SKM-1 treated with dmso at 0.1 percent for 144 hours (cell line): Measurements from ENCODE around the gene STAB1.

ENCODE experiments used
- DNase-seq: peaks from one replicate; lab custom pipeline; 2025; ENCODE audit not compliant: unreplicated experiment; lab: John Stamatoyannopoulos, UW

STAB1 gene

DNA sequence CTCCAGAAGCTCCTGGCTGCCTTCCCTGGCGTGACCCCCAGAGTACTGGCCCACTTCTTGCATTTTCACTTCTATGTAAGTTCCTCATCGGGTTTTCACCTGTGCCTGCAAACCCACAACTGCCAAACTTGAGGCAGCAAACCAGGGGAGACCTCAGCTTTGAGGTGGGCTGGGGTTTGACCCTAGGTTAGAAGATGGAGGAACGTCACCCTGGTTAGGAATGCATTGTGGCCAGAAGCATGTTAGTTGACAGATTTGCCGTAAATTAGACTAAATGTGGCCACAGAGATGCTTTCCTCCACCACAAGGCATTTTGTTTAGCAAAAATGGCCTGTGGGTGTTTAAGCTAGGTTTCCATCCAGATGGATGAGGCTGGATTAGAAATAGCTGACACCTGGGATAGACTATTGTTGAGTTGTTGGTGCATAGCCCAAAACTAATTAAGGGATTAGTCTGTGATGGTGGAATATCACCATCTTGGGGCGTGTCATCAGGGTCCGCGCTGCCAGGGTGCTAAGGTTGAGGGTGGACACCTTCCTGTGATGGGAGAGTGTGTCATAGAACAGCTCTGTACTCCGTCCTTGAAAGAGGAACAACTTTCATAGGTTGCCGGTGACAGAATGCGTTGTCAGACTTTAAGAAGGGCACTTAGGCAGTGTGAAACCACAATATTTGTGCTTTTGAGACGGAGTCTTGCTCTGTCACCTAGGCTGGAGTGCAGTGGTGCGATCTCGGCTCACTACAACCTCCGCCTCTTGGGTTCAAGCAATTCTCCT lies 36.2 kb upstream of the STAB1 start:
- no peak for DNase-seq

DNA sequence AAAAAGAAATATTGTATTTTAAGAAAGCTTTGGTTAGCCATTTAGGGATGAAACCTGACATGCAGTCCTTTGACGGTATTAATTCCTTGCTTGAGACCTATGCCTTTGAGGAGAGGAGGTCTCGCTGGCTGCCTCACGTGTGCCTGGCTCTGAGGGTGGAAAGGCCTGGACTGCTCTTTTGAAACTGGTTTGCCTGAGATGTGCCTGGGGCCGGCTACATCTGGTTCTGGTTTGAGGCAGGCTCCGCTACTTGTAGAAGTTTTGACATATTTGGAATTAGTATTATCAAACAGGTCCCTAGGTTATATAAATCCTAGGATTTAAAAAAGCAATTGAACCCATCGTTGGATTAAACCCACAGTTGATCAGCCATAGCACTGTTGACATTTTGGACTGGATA lies 33.3 kb upstream of the STAB1 start:
- no peak for DNase-seq

DNA sequence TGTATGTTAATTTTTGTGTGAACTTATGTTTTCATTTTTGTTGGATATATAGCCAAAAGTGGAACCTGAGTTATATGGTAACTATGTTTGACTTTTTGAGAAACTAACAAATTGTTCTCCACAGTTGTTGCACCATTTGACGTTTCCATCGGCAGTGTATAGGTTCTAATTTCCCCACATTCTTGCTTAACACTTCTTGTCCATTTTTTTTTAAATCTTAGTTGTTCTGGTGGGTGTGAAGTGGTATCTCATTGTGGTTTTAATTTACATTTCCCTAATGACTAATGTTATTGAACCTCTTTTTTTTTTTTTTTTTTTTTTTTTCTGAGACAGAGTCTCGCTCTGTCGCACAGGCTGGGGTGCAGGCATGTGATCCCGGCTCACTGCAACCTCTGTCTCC lies 31.7 kb upstream of the STAB1 start:
- no peak for DNase-seq

DNA sequence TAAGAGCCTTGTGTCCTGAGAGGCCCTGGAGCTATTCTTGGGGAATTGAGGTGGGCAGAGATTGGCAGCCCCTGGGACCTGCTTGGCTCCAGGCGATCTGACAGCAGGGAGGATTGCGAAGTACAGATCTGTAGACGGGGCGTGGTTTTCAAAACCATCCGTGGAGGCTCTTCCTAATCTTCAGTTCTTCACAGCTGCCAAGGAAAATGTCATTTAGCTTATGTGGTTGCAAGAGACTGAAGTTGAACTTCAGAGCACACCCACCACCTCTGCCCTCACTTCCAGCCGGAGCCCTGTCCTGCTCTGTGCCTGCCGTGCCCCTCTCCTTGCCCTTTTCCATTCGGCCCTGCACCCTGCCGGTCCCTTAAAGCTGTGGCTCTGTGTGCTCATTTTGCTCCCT lies 26.8 kb upstream of the STAB1 start:
- DNase-seq, result no peak

DNA sequence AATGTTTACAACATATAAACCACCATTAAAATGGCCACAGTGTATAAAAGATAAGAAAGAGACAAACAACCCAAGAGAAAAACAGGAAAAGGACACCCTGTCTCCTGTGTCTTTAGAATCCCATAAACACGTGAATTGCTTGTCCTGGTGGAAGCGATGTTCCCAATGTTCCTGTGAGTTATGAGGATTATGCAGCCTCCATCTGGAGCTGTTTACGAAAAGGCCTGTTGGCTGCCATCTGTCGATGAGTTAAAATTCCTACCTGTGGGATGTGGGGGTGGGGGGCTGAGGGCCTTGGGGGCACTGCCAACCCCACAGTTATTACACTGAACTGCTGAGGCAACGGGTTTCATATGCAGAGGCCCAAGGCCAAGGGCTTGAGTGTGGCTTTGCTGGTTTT lies 26.1 kb upstream of the STAB1 start:
- no peak for DNase-seq

DNA sequence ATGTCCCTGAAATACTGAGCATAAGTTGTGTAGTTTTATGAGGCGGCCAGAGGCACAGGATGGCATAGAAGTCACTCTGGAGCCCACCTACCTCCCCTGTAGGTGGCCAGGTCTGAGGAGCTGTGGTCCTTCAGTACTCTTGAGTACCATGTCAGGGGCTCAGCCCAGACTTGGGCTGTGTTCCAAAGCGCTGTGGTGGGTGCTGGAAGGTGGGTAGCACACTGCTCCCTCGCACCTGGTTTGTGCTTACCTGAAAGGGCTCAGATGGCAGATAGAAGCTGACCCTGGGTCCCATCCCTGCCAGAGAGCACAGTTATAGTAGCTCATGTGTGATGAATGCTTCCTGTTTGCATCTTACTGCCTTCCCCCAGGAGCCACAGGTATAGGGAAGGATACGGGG lies 24.2 kb upstream of the STAB1 start:
- no peak for DNase-seq

DNA sequence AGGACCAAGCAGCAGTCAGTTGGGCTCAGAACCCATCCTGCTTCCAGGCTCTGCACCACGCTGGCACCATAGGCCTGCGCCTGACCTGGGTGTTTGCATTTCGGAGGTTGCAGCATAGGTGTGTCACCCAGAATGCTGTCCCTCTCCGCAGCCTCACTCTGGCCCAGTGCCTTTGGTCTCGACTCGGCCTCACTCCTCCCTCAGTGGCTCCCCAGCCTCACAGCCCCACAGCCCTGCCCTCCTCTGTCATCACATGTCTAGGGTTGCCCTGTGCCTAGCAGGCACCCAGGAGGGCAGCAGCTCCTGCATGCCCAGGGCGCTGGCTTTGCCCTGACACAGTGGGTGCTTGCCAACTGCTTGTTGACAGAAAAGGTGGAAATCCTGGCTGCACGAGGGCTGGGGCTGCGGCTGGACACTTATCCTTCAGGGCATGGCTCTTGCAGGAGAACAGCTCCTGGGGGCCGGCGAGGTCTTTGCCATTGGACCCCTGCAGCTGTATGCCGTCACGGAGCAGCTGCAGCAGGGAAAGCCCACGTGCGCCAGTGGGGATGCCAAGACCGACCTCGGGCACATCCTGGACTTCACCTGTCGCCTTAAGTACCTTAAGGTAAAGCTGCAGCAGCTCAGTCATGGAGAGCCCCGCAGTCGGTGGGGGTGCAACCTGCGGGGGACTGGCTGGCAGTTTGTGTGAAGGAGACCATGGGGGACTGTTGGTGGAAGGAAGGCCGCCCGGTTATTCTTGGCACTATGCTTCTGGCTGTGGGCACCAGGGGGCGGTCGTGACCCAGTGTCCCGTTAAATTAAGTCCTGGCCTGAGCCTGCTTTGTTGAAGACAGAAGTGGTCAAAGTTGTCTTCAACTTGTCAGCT lies 23.5 kb upstream of the STAB1 start:
- peak; percentile 44 for DNase-seq

DNA sequence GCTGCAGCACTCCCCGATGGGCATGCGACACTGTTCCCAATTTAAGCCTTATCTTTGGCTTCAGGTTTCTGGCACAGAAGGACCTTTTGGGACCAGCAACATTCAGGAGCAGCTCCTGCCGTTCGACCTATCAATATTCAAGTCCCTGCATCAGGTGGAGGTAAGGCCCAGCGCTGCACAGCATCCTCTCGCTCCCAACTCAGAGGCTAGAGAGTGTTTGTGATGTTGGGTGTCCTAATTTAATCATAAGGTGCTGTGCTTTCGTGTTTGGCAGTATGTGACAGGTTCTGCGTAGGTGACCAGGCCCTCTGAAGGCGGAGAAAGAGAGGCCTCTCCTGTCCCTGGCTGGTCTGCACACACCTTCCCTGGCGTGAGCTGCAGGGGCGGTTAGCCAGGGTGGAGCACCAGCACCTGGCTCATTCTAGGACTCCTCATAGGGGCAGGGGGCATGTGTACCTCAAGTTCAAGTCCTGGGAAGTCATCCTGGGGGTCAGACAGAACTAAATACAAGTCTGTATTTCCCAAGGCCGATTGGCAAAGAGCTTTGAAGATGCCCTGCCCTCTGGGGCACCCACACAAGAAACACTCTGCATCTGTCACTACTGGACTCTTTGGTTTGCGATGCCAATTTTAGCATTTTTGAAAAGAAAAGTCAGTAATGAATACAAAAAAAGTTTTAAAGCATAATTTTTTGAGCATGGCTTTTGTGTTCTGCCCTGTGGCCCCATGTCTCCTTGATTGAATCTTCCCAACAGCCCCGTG lies 22.7 kb upstream of the STAB1 start:
- no peak for DNase-seq

DNA sequence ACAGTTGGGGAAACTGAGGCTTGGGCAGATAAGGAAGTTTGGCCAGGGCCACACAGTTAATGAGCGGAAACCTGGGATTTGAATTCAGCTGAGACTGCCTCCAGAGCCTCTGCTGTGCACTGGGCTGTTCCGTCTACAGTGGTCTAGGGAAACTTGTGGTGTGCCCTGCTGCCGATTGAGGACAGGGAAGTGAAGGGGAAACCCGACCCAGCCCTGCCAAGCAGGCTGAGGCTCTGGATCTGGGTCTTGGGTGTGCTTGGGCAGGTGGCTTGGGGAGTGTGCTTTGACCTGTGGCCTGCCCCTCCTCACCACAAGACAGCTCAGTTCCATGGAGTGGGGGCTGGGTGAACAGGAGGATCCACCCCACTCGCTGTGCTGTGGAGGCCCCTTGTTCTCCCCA lies 22.1 kb upstream of the STAB1 start:
- DNase-seq, result no peak

DNA sequence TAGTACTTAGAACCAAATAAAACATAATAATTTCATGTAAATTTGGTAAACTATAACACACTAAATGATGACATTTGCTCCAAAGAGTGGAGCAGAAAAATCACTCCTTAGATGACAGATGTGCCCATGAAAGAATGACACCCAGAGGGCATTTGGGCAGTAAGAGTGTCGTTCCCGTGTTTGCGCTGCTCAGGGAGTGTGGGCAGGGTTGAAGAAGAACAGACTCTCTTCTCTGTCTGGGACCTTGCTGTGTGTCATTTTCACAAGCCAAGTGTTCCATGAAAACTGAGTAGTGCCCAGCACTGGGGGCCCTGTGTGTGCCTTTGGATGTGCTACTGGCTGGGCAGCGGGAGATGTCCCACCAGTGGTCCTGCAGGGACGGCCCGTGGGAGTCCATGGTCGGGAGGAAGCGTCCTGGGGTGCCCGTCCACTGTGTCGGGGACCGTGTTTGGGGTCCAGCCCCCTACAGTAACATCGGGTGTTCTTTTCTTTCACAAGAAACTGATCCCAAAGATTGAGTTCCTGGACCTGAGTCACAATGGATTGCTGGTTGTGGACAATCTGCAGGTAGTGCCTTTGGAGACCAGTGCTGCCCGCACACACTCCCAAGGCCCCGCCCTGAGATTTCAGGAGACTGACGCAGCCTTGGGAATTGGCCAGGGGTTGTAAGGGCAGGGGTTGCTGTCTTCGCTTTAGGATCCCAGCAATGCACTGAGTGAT lies 17.9 kb upstream of the STAB1 start:
- no peak for DNase-seq

DNA sequence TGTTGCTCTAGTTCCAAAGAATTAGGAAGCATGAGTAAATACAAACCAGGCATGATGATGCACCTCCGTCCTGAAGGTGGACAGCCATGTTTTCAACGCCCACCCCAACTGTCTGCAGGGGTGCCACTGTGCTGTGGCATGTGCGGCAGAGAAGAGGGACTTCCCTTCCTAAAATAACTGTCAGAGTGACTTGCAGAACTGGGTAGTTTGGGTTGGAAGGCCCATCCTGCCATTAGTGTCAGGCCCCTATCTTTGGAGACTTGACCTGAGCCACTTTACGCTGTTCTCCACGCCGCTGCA lies 17.4 kb upstream of the STAB1 start:
- DNase-seq, result no peak

DNA sequence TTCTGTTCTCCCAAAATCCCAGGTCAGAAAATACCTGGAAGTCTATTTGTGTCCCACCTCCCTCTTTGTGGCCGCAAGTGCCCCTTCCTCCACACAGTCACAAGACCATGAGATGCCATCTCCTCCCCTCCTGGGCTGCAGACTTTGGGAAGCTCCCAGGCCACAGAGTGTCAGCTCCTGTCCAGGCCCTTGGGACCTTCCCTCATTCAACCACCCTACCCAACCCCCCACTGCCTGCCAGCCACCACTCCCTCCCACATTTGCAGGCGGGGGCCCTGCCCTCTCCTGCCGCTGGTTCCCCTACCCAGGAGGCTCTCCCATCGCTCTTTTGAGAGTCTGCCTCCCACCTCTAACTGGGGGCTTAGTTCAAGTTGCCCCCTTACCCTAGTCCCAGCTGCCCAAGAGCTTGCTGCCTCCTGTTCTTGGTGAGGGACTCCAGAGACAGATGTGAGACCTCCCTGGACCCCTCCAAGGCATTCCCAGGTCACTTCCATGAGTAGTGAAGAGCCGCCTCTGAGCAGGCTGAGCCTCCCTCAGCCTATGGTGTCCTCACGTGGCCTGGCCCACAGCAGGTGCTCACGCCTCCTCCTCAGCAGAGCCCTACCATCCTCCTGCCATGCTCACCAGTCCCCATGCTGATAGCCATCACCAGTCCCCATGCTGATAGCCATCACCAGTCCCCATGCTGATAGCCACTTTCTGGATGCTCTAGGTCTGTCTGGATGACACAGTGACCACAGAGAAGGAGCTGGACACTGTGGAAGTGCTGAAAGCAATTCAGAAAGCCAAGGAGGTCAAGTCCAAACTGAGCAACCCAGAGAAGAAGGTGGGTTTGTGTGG lies 15.9 kb upstream of the STAB1 start:
- no peak for DNase-seq

DNA sequence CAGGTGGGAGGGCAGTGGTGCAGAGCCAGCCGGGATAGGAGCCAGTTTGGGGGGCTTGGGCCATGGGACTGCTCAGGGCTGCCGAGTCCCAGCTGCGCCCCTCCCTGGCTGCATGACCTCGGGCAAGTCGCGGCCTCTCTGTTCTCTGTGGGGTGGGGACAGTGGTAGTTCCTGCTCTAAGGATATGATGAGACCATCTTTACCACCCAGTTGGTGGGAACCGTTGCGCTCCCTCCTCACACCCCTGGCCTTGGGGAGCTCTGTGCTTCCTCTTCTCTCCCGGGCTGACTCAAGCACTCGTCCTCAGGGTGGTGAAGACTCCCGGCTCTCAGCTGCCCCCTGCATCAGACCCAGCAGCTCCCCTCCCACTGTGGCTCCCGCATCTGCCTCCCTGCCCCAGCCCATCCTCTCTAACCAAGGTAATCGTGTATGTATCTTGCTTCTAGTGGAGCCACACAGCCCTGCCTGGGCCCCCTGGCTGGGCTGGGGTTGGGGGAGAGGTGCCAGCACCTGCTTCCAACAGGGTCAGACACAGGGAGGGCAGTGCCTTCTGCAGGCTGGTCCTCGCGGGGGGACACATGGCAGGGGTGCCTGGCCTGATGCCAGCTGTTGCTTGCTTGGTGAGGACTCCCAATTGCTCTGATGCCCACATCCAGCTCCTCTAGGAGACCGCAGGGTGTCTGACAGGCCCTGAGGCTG lies 15.1 kb upstream of the STAB1 start:
- no peak for DNase-seq

DNA sequence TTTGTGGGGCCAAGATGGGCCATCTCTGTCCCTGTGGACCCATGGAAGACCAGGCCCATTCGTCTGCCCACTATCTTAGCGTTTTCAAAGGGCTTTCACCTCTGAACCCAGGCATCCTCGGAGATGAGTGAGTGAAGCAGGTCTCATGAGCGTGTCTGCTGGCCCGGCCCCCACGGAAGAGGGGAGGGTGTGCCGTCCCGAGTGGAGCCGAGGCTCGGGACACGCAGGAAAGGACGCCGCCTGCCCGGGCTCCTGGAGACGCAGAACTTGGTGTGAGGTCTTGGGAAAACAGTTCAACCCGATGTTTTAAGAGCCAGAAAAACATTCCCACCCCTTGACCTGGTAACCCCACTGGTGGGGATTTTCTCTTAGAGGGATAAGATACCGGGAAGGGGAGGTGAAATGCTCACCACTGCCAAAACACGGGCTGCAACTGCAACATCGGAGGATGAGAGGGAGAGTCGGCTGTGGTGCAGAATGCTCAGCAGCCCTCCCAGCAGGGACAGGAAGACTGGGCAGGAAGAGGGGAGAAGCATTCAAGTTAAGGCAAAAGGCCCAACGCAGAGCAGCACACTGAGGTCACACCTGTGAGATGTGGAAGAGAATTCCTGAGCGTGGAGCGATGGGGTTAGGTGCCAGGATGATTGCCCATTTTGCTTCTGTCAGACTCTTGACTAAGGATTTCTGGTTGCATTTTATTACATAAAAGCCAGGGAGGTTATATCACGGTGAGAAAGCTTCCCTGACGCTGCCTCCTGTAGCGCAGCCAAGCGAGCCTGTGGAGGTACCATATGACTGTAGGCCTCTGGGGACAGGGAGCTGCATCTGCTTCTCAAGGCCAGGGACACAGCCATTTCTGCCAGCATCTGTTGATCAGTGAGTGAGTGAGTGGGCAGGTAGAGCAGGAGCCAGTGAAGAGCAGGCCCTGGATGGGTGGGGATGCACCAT lies 14.1 kb upstream of the STAB1 start:
- no peak for DNase-seq

DNA sequence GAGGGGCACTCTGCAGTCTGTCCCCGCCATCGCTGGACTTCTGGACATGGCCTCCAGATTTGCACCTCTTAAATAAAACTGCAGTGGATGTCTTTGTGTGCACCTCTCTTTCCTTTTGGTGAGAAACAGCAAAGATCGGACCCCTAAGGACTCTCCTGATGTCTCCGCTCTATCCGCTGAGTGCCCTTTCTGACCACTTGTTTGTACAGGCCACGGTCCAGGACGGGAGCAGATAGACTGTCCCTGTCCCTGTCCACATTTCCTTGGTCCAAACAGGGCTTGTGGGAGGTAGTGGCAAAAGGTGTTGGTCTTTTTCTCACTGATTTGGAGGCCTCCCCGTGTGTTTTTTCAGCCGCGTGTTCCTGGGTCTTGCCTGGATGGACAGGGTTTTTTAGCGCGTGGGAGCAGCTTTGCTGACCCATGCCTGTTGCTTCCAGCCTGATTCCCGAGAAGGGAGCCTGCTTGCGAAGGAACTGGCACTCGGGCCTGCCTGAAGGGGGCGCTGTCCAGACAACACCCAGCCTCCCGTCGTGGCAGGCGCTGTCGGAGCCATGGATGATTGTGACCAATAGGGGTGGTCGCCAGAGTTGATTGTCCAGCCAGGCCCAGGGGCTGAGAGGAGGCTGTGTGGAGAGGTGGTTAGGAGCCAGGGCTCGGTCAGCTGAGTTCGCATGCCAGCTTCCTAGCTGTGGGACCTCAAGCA lies 13.2 kb upstream of the STAB1 start:
- DNase-seq, result no peak

DNA sequence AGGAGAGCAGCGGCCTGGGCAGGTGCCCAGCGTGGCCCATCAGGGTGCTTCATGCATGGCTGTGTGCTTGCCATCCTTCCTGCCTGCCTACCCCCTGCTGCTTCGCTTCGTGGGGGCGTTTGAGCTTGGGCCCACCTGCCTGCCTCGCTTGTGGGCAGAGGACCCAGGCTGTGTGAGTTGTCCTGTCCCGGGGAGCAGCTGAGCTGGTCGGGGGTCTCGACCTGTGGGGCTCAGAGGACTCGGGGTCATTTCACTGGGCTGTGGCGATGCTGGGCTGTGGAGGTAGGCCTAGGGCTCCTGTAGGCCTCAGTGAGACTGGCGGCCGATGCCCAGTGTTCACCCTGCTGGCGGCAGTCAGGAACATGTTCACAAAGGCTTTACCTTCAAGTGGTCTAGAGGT lies 12.1 kb upstream of the STAB1 start:
- no peak for DNase-seq

DNA sequence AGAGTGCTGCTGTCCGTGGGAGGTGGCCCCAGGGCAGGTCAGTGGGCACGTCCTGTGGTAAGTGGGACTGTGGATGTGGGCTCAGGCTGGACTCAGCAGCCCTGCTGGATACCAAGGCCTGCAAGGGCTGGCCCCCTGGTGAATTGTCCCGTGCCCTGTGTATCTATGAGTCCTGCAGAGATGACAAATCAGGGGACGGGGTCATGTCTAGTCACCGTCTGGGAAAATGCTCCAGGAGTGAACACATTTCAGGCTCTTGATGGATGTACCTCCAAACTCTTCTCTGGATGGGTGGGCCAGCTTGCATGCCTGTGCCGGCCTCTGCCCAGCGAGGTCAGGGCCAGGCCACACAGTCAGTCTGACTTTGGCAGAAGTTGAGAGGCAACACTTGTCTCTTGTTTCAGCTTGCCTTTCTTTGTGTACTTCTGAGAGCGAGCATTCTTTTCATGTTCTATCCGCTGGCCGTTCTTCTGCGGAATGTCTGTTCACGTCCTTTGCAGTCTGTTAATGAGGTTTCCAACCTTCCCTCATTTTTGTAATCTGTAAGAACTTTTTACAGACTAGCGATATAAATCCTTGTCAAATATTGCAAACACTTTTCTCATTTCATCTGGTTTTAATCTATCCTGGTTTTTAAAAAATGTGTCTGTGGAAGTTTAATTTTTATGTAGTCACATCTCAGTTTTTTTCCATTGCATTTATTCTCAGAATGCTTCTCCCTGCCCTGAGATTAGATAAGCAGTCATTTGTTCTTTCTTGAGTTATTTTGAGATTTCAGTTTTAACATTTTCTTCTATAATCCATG lies 11.4 kb upstream of the STAB1 start:
- DNase-seq, result no peak
